ENCODE measurements around the gene ULBP2. TPM values are rescaled to one million over a fixed set of nuclear protein-coding genes. Genes with fewer than 3 reads are reported as not detected.

Gene ULBP2
- total and polyA plus RNA-seq, 12 donors: 0.16 to 1.8 (median 0.49) TPM; not detected in 2

- intact Hi-C loops (cut with DNase I): no loop called here
- H3K36me3 ChIP-seq (replicated peaks in 1 of 2): no peaks in the 10 kb centered on the region
- no peak overlapping the region for H3K27ac ChIP-seq
- H3K9me3 ChIP-seq (replicated peaks in 1 of 3): no peaks in the 10 kb centered on the region
- peaks cover 0 to 15% of the 10 kb centered on the region in 2 donors for H3K4me1 ChIP-seq (replicated peaks in 1 of 2)
- H3K4me3 ChIP-seq: peak overlapping the region in 1 of 4 donors; percentile 51
- H3K27me3 ChIP-seq: peaks cover 41% of the 10 kb centered on the region
- peak in 1 of 7 donors; percentile 38 for DNase-seq
- 46 to 76% (median 71%) methylated on average over 4 to 7 of the region's 7 CpGs for WGBS, 4 donors
- TF ChIP-seq POLR2A (IDR thresholded peaks at IDR 0.05) (no peak), CTCF (IDR thresholded peaks at IDR 0.05) (no peak)
Measured at GRCh38 chr6:149962461-149963211, 20.8 kb downstream of the ULBP2 start.

- Histone ChIP-seq H3K27me3 (peaks cover 41% of the 10 kb centered on the region), H3K4me1 (replicated peaks in 1 of 2) (peaks cover 0 to 15% of the 10 kb centered on the region in 2 donors), H3K9me3 (replicated peaks in 1 of 3) (no peaks in the 10 kb centered on the region), H3K27ac (no peak overlapping the region), H3K4me3 (peak overlapping the region in 1 of 4 donors; percentile 51), H3K36me3 (replicated peaks in 1 of 2) (no peaks in the 10 kb centered on the region)
- DNase-seq: peak in 4 of 7 donors; percentile 21 to 53 (median 32)
- TF ChIP-seq POLR2A (IDR thresholded peaks at IDR 0.05) (no peak), CTCF (IDR thresholded peaks at IDR 0.05) (no peak)
- WGBS, 4 donors: 10 to 18% (median 14%) methylated on average over 5 to 8 of the region's 8 CpGs
- intact Hi-C loops (cut with DNase I): no loop called here
Measured at GRCh38 chr6:149963212-149963461, 21.3 kb downstream of the ULBP2 start.

GRCh38 chr6:149963462-149964307 lies 21.9 kb downstream of the ULBP2 start, which contains the start of gene ULBP1:
Gene ULBP1, plus strand, starts transcription at chr6:149963943. Its CDS starts 107 bp downstream, at chr6:149964050.
- no peaks in the 10 kb centered on the region for H3K9me3 ChIP-seq (replicated peaks in 1 of 3)
- peaks cover 41% of the 10 kb centered on the region for H3K27me3 ChIP-seq
- TF ChIP-seq CTCF (IDR thresholded peaks at IDR 0.05) (no peak), POLR2A (IDR thresholded peaks at IDR 0.05) (no peak)
- WGBS, 4 donors: 0 to 3% (median 1%) methylated on average over 28 to 69 of the region's 69 CpGs
- peaks cover 0 to 15% of the 10 kb centered on the region in 2 donors for H3K4me1 ChIP-seq (replicated peaks in 1 of 2)
- no peaks in the 10 kb centered on the region for H3K36me3 ChIP-seq (replicated peaks in 1 of 2)
- peak within 1 kb of the TSS in 2 of 4 donors; percentile 11 to 51 for H3K4me3 ChIP-seq
- H3K27ac ChIP-seq: no peak within 1 kb of the TSS
- peak; percentile 79 to 83 (median 82) for DNase-seq
- intact Hi-C loops (cut with DNase I): no loop called here
